Rectal smooth muscle tissue (tissue), 1 donor: Measurements from ENCODE around the gene MUC2.

Experiments
- H3K27ac ChIP-seq: one replicate; pipeline ENCODE4 v1.7.0; 2013; ENCODE audit warnings: low read depth, low read length, inconsistent platforms
- H3K27me3 ChIP-seq: one replicate; pipeline ENCODE4 v1.7.0; 2013; ENCODE audit warnings: low read length; ENCODE audit not compliant: control insufficient read depth, insufficient read depth
- H3K36me3 ChIP-seq: one replicate; pipeline ENCODE4 v1.7.0; 2013; ENCODE audit warnings: low read length; ENCODE audit not compliant: control insufficient read depth, insufficient read depth
- H3K4me1 ChIP-seq: one replicate; pipeline ENCODE4 v1.7.0; 2013; ENCODE audit warnings: low read length; ENCODE audit not compliant: control insufficient read depth, insufficient read depth
- H3K4me3 ChIP-seq: one replicate; pipeline ENCODE4 v1.7.0; 2013; ENCODE audit warnings: low read length
- H3K9ac ChIP-seq: one replicate; pipeline ENCODE4 v1.7.0; 2013; ENCODE audit warnings: low read length

The MUC2 gene

DNA sequence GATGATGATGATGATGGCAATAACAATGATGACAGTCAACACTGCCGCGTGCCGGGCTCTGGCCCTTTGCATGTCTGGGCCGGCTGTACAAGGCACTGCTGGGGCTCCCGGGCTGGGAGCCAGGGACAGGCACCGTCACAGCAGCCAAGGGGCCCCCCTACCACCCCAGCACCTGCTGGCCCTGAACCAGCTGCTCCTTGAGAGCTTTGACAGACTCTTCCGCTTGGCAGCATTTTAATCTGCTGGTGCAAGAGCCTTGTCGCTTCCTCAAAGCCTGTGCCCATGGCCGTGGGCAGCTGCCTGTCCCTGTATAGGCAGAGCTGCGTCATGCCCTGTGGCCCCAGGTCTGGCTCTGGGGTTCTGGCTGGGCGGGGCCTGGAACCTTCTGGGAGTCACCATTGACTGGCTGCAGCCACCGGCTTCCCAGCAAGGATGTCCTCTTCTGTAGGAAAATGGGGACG lies 25.2 kb upstream of the MUC2 start:
- Histone ChIP-seq H3K27ac (no peak overlapping the region), H3K4me3 (no peak overlapping the region), H3K27me3 (peaks cover 13% of the 10 kb centered on the region), H3K36me3 (no peaks in the 10 kb centered on the region), H3K4me1 (no peaks in the 10 kb centered on the region), H3K9ac (no peak overlapping the region)

DNA sequence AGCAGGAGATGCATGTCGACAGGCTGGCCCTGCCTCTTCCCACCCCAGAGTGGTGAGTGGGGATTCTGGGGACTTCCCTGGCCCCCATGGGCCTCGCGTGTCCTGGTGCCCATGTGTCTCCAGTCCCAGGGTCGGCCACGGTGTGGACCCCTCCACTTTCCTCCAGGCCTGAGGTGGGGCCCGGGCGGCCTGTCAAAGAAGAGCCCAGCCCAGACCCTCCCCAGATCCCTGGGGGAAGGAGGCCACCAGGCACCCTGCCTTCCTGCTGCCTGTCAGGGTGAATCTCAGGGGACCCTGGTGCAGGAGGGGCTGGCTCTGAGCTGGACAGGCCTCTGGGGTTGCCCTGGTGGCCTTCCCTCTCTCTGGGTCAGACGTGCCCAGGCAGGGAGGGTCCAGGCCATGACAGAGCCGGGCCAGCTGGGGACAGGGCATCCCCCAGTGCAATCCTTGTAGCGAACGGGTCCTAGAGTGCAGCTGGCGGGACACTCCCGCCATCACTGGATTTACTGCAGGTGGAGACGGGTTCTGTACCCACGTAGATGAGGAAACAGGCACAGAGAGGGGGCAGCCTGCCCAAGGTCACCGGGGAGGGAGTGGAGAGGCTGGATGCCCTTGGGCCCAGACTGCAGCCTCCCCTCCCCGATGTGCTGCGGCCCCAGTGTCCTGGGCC lies 24.6 kb upstream of the MUC2 start:
- Histone ChIP-seq H3K4me3 (no peak overlapping the region), H3K4me1 (no peaks in the 10 kb centered on the region), H3K9ac (no peak overlapping the region), H3K27me3 (peaks cover 13% of the 10 kb centered on the region), H3K27ac (no peak overlapping the region), H3K36me3 (no peaks in the 10 kb centered on the region)

DNA sequence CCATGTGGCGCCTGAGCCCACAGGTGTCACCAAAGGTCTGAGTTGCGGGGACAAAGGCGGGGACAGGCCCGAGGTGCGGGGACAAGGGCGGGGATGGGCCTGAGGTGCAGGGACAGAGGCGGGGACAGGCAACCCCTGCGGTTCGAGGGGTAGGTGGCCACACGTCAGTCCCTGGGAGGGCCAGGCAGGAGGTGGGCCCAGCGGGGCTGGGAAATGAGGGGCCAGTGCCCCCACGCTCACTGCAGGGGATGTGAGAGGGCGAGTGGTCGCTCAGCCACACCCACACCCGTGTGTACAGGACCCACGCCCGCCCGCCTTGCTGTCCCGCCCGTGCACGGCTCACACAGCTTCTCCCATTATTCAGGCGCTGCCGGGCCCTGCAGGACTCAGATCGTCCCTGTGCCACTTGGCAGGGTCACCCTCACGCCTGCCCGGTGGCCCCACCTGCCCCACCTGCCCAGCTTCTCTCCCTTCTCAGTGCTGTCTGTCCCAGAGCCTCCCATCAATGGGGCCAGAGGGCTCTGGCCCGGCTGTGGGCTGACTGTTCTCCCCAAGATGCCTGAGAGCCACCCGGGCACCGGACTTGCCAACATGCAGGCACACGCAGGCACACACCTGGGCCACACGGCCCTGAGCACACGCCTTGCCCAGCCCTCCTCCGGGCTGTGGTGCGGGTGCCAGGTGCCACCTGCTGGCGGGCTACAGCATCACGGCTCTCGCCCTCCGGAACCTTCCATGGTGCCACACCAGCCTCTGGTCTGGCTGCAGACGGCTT lies 23.9 kb upstream of the MUC2 start:
- Histone ChIP-seq H3K4me1 (no peaks in the 10 kb centered on the region), H3K27me3 (peaks cover 13% of the 10 kb centered on the region), H3K4me3 (no peak overlapping the region), H3K9ac (no peak overlapping the region), H3K36me3 (no peaks in the 10 kb centered on the region), H3K27ac (no peak overlapping the region)

DNA sequence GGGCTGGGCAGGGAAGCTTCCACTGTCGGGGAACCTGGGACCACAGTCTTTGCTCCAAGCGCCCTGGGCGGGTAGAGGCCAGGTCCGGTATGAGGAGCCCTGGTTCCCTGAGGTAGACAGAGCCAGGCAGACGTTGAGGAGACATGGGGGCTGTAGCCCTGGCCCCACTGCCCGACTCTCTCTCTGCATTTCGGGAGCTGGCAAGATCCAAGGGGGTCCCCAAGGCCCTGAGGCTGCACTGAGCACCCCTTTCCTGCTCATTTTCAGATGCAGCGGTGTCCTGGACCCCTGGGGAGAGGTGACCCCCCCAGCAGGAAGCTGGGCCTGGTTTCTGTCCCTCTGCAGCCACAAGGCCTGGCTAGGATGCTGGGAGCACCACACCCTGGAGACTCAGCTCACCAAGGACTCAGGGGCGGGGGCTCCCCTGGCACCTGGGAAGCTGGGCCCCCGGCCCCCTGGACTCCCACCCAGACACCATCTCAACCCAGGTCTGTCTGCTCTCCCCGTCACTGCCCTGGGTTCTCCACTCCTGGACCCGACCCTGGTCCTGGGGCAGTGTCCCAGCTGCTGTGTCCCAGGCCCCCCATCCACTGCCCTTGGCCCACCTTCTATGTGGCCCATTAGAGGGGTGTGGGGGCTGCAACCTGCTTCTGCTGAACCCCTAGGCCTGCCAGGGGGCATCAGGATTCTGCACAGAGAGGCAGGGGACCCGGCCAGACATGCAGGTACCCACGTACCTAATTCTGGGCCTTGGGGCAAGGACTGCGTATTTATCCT lies 23.1 kb upstream of the MUC2 start:
- no peaks in the 10 kb centered on the region for H3K4me1 ChIP-seq
- no peak overlapping the region for H3K9ac ChIP-seq
- H3K27ac ChIP-seq, result no peak overlapping the region
- H3K4me3 ChIP-seq, result no peak overlapping the region
- no peaks in the 10 kb centered on the region for H3K36me3 ChIP-seq
- H3K27me3 ChIP-seq, result peaks cover 13% of the 10 kb centered on the region

DNA sequence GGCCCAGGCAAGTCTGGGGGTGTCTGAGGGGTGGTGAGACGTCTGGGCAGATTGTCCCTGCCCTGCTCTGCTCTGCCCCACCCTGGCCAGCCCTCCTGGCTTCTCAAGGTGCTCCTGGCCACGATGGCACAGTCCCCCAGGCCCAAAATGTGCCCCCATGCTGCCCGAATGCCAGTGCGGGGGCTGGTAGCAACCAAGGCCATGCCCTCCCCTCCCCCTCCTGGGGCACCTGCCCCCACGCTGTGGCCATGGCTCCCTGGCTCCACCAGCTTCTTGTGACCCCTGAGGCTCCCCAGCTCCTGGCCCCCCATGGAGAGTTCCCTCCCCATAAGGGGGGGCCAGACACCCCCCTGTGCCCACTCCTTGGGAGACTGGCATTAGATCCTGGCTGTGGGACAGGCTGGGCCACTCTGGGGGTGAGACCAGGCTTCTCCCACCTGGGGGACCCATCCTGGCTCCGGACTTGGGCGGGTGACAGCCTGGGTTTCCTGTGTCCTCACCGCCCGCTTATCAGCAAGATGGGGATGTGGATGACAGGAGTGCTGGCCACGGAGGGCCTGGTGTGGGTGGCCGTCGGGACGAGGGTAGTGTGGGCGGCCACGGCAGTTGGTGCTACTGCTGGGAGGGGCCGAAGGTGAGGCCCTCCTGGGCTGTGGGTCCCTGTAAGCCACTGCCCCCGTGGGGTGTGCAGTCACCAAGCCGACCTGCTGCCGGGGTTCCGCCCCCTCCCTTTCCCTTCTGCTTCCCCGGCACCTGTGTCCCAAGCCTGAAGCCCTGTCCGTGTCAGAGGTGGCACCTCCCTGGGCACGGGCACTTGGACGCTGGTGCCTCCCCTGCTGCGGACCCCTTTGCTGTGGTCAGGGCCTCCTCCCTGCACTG lies 22.3 kb upstream of the MUC2 start:
- Histone ChIP-seq H3K27ac (no peak overlapping the region), H3K4me1 (no peaks in the 10 kb centered on the region), H3K36me3 (no peaks in the 10 kb centered on the region), H3K4me3 (no peak overlapping the region), H3K9ac (no peak overlapping the region), H3K27me3 (peaks cover 13% of the 10 kb centered on the region)

DNA sequence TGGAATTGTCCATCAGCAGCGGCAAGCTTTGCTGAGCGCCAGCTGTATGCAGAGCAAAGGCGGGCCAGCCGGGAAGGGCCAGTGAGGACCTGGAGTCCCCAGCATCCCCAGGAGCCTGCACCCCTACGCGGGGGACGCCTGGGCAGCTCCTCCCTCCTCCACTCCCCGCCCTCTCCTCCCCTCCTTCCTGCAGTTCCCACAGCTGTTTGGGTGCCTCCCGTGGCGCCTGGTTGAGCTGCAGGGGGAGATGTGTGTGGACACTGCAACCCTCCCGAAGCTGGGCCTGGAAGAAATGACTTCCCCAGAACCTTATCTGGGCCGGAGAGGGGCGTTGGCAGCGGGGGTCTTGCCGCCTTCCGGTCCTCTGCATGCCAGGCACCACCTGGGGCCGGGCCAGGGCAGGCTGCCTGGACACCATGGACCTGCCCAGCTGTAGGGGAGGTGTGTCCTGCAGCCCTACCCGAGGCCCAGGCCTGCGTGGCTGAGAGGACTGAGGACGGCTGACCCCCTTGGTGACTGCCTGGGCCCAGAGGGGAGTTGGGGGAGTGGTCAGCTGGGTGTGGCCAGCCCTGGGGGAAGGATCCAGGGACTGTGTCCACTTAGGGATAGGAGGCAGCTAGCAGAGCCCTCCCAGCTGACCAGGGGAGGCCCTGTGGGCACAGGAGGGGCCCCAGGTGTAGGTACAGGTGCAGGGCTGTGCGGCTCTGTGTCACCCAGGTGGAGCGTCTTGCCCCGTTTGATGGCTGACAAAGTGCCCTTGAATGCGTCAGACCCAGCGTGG lies 21.4 kb upstream of the MUC2 start:
- Histone ChIP-seq H3K4me1 (no peaks in the 10 kb centered on the region), H3K4me3 (peak overlapping the region; percentile 44), H3K9ac (peak overlapping the region; percentile 30), H3K27me3 (peaks cover 13% of the 10 kb centered on the region), H3K36me3 (no peaks in the 10 kb centered on the region), H3K27ac (no peak overlapping the region)

DNA sequence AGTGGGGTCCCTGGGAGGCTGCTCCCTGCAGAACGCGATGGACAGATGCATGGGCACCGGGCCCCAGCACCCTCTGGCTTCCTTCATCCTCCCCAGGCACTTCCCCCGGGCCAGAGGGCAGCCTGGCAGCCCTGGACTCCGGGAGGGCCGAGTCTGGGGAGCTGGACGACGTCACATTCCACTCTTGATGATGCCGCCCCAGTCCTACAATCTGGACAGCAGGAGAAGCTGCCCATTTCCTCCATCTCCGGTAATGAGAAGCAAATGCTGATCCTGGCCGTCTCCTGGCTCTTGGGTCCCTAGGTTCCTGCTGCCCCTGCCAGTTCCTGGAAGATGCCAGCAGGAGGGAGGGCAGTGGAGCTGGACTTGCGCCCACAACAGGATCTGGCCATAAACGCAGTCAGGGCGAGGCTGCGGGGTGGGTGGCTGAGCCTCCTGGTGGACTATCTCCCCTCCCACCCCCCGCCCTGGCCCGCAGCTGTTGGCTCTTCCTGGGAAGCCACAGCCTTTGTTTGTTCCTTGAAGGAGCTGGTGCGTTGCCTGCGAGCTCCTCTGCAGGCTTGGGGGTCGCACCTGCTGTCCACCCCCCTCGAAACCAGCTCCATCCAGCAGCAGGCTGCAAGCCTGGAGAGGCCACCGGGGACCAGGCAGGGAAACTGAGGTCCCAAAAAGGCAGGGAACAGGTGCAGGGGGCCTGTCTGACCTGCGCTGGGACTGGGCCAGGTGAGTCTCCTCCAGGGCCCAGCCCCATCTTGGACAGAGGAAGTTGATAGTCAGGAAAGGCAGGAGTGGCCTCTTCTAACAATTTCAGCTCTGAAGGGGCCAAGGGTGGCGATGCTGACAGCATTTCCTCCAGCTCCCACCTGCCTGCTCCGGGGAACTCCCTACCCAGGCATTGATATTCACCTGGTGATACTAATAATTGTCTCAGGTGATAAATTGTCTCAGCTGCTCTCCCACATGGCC lies 20.2 kb upstream of the MUC2 start:
- peak overlapping the region; percentile 44 for H3K4me3 ChIP-seq
- peaks cover 10% of the 10 kb centered on the region for H3K27me3 ChIP-seq
- H3K27ac ChIP-seq, result no peak overlapping the region

DNA sequence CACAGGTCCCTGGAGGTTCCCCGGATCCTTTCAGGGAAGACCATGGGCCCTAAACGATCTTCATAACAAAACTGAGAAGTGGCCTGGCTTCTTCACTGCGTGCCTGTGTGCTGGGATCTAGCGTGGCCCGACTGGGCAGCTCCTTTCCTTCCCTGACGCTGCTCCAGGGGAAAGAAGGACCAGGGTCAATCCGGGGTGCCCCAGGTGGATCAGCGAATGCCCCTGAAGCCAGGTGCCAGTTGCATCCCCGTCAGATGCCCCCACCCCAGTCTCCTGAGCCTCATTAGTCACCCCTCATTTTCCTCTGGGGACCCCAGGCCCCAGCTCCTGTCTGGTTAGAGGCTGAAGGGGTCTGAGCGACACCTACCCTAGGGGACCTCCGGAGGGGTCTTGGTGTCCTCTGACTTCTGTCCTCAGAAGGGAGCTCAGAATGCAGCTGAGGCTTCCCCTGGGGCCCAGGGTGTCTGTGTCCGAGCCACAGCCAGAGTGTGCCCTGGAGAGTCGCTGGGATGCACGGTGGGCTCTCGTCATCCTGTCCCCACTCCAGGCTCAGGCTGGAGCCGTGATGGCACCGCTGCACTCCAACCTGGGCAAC lies 19.5 kb upstream of the MUC2 start:
- Histone ChIP-seq H3K27me3 (peaks cover 5% of the 10 kb centered on the region), H3K4me1 (no peaks in the 10 kb centered on the region), H3K27ac (no peak overlapping the region), H3K36me3 (no peaks in the 10 kb centered on the region), H3K4me3 (peak overlapping the region; percentile 15), H3K9ac (no peak overlapping the region)

More for the DNA sequence above, 20.2 kb upstream of the MUC2 start:
- Histone ChIP-seq H3K4me1 (no peaks in the 10 kb centered on the region), H3K36me3 (no peaks in the 10 kb centered on the region), H3K9ac (no peak overlapping the region)

DNA sequence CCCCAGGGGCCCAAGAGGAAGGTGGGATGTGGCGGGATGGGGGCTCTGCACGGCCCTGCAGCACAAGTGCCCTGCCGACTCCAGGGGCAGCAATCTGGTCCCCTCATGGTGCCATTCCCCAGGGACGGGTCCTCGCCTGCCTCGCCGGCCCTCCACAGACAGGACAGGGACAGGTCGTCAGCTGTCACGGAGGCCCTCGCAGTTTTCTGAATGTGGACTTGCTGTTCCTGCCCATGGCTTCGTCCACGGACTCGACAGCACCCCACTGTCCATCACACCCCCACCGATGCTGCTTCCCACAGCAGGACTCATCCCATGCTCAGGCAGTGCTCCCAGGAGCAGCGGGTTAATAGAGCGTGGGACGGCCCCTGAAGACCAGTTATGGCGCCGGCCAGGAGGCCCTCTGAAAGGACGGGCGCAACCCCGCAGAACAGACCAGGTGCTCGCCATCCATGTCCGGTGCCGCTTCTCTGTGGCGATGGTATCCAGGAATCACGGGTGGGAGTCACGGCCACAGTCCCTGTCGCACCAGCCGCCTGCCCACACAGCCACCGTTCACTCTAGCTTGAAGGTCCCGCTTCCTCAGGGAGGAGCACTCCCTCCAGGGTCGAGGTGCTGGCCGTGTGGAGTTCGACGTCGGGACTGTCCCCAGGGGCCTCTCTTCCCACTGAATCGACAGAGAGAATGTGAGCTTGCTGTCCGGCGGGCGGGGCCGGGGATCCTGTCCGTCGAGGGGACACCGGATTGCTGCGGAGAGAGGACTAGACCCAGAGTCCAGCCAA lies 18.5 kb upstream of the MUC2 start:
- no peak overlapping the region for H3K9ac ChIP-seq
- H3K4me3 ChIP-seq, result no peak overlapping the region
- H3K27me3 ChIP-seq, result peaks cover 5% of the 10 kb centered on the region
- no peaks in the 10 kb centered on the region for H3K4me1 ChIP-seq
- H3K27ac ChIP-seq, result no peak overlapping the region
- H3K36me3 ChIP-seq, result no peaks in the 10 kb centered on the region

DNA sequence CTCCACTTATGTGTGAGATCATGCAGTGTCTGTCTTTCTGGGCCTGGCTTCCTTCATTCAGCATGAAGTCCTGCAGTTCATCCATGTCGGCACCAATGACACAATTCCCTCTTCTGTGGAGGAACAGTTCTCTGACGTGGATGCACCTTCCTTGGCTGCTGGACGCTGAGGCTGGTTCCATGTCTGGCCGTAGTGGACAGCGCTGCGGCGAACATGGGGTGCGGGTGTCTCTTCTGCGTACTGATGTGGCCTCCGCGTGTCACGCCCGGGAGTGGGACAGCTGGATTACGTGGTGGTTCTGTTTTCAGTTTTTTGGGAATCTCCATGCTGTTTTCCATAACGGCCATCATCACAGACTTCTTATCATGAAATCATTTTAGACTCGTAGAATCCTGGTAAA lies 16.9 kb upstream of the MUC2 start:
- Histone ChIP-seq H3K4me1 (no peaks in the 10 kb centered on the region), H3K27ac (no peak overlapping the region)

More for the DNA sequence above, 16.9 kb upstream of the MUC2 start:
- no peaks in the 10 kb centered on the region for H3K27me3 ChIP-seq
- H3K4me3 ChIP-seq, result no peak overlapping the region
- no peak overlapping the region for H3K9ac ChIP-seq
- no peaks in the 10 kb centered on the region for H3K36me3 ChIP-seq
